Osteoblast (primary cell): ENCODE data around the gene DTHD1. TPM values are rescaled to one million over a fixed set of nuclear protein-coding genes. Genes with fewer than 3 reads are reported as not detected.

Experiments used
- DNase-seq: peaks from one replicate; pipeline ENCODE4 v3.0.0; 2011; ENCODE audit warnings: low spot score, mixed read lengths; ENCODE audit not compliant: insufficient read length; ENCODE audit errors: missing footprints
- H2AFZ ChIP-seq: 2 replicates; pipeline ENCODE4 v1.6.0; 2011; ENCODE audit warnings: mild to moderate bottlenecking, low read length
- H3K27ac ChIP-seq: 2 replicates; pipeline ENCODE4 v1.5.1; 2011; ENCODE audit warnings: mild to moderate bottlenecking, low read depth, low read length, moderate library complexity
- H3K27me3 ChIP-seq: 2 replicates; pipeline ENCODE4 v1.6.0; 2012; ENCODE audit warnings: mild to moderate bottlenecking, control low read depth, inconsistent platforms, low read length, moderate library complexity; ENCODE audit not compliant: insufficient read depth
- H3K36me3 ChIP-seq: 2 replicates; pipeline ENCODE4 v1.5.1; 2011; ENCODE audit warnings: mild to moderate bottlenecking, low read length, control low read depth, moderate library complexity; ENCODE audit not compliant: insufficient read depth
- H3K4me1 ChIP-seq: 2 replicates; pipeline ENCODE4 v1.5.1; 2011; ENCODE audit warnings: mild to moderate bottlenecking, low read length, control low read depth, moderate library complexity; ENCODE audit not compliant: insufficient read depth
- H3K4me2 ChIP-seq: 2 replicates; pipeline ENCODE4 v1.6.0; 2011; ENCODE audit warnings: mild to moderate bottlenecking, low read length; ENCODE audit not compliant: insufficient read depth
- H3K4me3 ChIP-seq: fragments of 200-600 bp; sonication (generic); 3 replicates; pipeline ENCODE4 v1.5.1; 2012; ENCODE audit warnings: mild to moderate bottlenecking, low read length, inconsistent platforms; ENCODE audit not compliant: insufficient read depth
- H3K79me2 ChIP-seq: 2 replicates; pipeline ENCODE4 v1.6.0; 2012; ENCODE audit warnings: mild to moderate bottlenecking, low read length, control low read depth, inconsistent platforms; ENCODE audit not compliant: insufficient read depth
- H3K9me3 ChIP-seq: 2 replicates; pipeline ENCODE4 v1.5.1; 2011; ENCODE audit warnings: low read depth, low read length, control low read depth
- H4K20me1 ChIP-seq: 2 replicates; pipeline ENCODE4 v1.6.0; 2012; ENCODE audit warnings: mild to moderate bottlenecking, low read length, control low read depth; ENCODE audit not compliant: insufficient read depth
- total RNA-seq: library from RNA; depleted of rRNA; stranded (reverse); fragments of >200 nt; gene quantifications from 2 replicates; pipeline ENCODE4 v1.2.3, GENCODE V29; 2012
- TF ChIP-seq, protein P1 (sequence below): IDR thresholded peaks from 2 replicates; pipeline ENCODE4 v1.5.1; 2011; ENCODE audit warnings: mild to moderate bottlenecking, low read depth, low read length, moderate library complexity; ENCODE audit errors: extremely low read depth

The DTHD1 gene
- not detected in 2 replicates for total RNA-seq

- Histone ChIP-seq H3K36me3 (no peaks in the 10 kb centered on the region), H4K20me1 (no peaks in the 10 kb centered on the region), H2AFZ (no peak within 1 kb of the TSS), H3K9me3 (no peaks in the 10 kb centered on the region), H3K4me2 (no peak within 1 kb of the TSS), H3K27ac (no peak within 1 kb of the TSS), H3K27me3 (no peaks in the 10 kb centered on the region), H3K4me3 (no peak within 1 kb of the TSS), H3K4me1 (no peaks in the 10 kb centered on the region), H3K79me2 (no peaks in the 10 kb centered on the region)
- no peak for DNase-seq
- TF ChIP-seq, protein P1, sequence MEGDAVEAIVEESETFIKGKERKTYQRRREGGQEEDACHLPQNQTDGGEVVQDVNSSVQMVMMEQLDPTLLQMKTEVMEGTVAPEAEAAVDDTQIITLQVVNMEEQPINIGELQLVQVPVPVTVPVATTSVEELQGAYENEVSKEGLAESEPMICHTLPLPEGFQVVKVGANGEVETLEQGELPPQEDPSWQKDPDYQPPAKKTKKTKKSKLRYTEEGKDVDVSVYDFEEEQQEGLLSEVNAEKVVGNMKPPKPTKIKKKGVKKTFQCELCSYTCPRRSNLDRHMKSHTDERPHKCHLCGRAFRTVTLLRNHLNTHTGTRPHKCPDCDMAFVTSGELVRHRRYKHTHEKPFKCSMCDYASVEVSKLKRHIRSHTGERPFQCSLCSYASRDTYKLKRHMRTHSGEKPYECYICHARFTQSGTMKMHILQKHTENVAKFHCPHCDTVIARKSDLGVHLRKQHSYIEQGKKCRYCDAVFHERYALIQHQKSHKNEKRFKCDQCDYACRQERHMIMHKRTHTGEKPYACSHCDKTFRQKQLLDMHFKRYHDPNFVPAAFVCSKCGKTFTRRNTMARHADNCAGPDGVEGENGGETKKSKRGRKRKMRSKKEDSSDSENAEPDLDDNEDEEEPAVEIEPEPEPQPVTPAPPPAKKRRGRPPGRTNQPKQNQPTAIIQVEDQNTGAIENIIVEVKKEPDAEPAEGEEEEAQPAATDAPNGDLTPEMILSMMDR, result no peak
These were observed at the start of gene DTHD1 for GRCh38 chr4:36281384-36282106. TSS of gene DTHD1 (plus strand) at chr4:36281616. CDS start at chr4:36281759, 143 bp downstream.

GRCh38 chr4:36233567-36234266, 47.7 kb upstream of the DTHD1 start:
- no peaks in the 10 kb centered on the region for H3K79me2 ChIP-seq
- TF ChIP-seq, protein P1, result no peak
- H3K9me3 ChIP-seq, result no peaks in the 10 kb centered on the region

DNA sequence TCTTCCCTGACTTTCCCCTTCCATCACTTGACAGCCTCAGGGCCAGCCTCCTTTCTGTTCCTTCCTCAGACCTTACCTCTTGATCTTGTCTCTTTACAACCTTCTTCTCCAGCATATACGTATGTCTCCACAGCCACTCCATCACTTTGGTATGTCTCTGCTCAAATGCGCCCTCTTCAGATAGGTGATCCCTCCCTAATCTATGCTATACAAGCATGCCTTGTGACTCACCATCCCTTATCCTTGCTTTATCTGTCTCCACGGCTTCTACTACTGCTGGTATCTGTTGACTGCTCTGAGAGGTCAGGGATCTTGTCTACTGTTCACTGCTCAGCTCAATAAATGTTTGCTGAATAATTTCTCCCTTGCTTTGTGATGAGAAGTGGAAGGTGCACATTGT, 46.1 kb upstream of the DTHD1 start:
- no peaks in the 10 kb centered on the region for H3K27me3 ChIP-seq
- H4K20me1 ChIP-seq, result no peaks in the 10 kb centered on the region
- no peak for DNase-seq
- H3K36me3 ChIP-seq, result no peaks in the 10 kb centered on the region
- no peaks in the 10 kb centered on the region for H3K4me1 ChIP-seq
- no peak overlapping the region for H3K27ac ChIP-seq
- no peak overlapping the region for H2AFZ ChIP-seq
- H3K4me2 ChIP-seq, result no peak overlapping the region
- TF ChIP-seq, protein P1, result no peak
- no peaks in the 10 kb centered on the region for H3K9me3 ChIP-seq
- H3K4me3 ChIP-seq, result no peak overlapping the region
- H3K79me2 ChIP-seq, result no peaks in the 10 kb centered on the region

More at GRCh38 chr4:36233567-36234266, 47.7 kb upstream of the DTHD1 start:
- no peaks in the 10 kb centered on the region for H3K4me1 ChIP-seq
- no peak for DNase-seq
- no peaks in the 10 kb centered on the region for H3K27me3 ChIP-seq
- no peaks in the 10 kb centered on the region for H4K20me1 ChIP-seq
- H2AFZ ChIP-seq, result no peak overlapping the region
- H3K4me2 ChIP-seq, result no peak overlapping the region
- no peaks in the 10 kb centered on the region for H3K36me3 ChIP-seq
- no peak overlapping the region for H3K27ac ChIP-seq
- H3K4me3 ChIP-seq, result no peak overlapping the region

GRCh38 chr4:36236159-36236558, 45.3 kb upstream of the DTHD1 start:
- no peaks in the 10 kb centered on the region for H3K27me3 ChIP-seq
- H3K9me3 ChIP-seq, result no peaks in the 10 kb centered on the region
- H4K20me1 ChIP-seq, result no peaks in the 10 kb centered on the region
- H3K4me2 ChIP-seq, result no peak overlapping the region
- no peak overlapping the region for H3K27ac ChIP-seq
- no peaks in the 10 kb centered on the region for H3K79me2 ChIP-seq
- no peak overlapping the region for H2AFZ ChIP-seq
- H3K4me3 ChIP-seq, result no peak overlapping the region
- H3K36me3 ChIP-seq, result no peaks in the 10 kb centered on the region
- TF ChIP-seq, protein P1, result no peak
- H3K4me1 ChIP-seq, result no peaks in the 10 kb centered on the region
- DNase-seq, result no peak
